Measurements from ENCODE around the gene ARHGAP6.

- TF ChIP-seq POLR2AphosphoS5 (IDR thresholded peaks at IDR 0.05; ENCODE audit: borderline replicate concordance, low read depth, low read length), result no peak
- no peak for TF ChIP-seq EZH2 (IDR thresholded peaks at IDR 0.05)
These were observed 553.8 kb downstream of the ARHGAP6 start for GRCh38 chrX:11111947-11112346.

All from SK-N-MC (cell line).